Stimulated activated CD8-positive, alpha-beta memory T cell treated with anti-CD3 and anti-CD28 coated beads, Interleukin-15, amount 100 ng/mL, for 1 hour (primary cell): ENCODE data around the gene EVC2.
"Not testable (repeated sequence)": the region's sequence is repeated elsewhere in the genome, so short reads cannot be mapped to it uniquely, and the experiment has no call there.

Source experiments
- DNase-seq: peaks from one replicate; pipeline ENCODE4 v3.0.0-alpha.2; 2020; ENCODE audit warnings: low read depth

The EVC2 gene

DNA sequence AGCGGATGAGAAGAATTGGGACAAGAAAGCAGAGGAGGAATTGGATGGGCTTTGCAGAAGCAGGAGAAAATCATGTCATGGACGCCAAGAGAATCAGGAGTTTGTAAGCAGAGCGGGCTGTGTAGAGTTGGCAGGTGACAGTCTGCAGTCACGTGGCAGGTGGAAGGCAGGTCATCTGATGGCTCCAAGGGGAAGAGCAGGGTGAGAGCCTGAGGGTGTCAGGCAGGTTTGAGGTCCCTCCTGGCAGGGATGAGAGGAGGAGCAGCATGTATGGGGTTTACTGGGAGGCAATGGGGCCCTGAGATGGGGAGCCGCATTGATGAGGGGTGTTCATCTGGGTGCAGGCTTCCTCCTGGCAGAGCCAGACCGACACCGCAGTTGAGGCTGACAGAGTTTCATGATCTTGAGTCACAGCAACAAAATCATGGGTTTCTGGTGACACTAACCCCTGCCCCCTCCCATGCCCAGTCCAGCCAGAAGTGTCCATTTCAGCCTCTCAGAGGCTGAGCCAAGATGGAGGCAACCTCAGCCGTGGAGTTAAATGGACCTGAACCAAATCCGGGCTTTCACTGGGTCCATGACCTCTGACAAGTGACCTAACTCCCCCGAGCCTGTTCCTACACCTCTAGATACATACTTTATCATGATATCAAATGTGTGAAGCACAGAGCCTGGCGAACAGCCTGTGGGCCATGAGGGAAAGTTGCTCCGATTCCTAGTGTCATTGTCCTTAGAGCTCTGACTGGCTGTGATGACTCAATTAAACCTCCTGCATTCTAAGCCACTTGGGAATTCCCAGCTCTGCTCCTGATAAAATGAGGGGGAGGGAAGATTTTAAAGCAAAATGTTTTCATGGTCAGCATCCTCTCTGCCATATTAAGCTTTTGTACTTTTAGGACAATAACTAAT is 38.7 kb upstream of the EVC2 start:
- no peak for DNase-seq

DNA sequence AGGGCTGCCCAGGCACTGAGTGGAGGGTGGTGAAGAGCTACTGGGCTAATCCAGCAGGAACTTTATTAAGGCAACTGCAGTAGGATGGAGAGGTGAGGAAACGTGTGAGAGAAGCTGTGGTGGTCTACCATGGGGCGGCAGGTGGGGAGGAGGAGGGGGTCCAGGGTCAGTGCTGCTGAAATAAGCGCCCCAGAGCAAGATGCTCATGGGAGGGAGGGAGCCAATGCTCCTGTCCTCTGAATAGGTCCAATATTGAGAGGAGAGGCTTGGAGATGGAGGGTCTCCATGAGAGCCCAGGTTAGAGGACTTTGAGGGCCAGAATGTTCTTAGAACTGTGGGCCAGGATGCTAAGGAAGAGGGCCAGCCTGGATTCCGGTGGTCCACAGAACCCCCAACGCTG is 37.9 kb upstream of the EVC2 start:
- no peak for DNase-seq

DNA sequence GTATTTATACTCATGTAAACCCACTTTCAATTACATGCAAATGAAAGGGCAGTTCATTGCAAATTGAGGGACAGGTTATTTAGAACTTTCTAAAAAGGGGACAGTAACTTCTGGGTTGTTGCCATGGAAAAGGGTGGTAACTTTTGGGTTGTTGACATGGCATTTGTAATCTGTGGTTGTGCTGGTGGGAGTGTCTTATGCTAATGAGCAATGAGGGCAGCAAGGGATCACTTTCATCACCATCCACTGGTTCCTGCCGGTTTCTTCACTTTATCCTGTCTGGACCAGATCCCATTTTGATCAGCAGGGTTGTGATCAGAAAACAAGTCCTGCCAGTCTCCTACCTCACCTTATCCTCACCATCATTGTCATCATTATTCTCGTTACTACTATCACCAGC is 34.6 kb upstream of the EVC2 start:
- DNase-seq, result no peak

DNA sequence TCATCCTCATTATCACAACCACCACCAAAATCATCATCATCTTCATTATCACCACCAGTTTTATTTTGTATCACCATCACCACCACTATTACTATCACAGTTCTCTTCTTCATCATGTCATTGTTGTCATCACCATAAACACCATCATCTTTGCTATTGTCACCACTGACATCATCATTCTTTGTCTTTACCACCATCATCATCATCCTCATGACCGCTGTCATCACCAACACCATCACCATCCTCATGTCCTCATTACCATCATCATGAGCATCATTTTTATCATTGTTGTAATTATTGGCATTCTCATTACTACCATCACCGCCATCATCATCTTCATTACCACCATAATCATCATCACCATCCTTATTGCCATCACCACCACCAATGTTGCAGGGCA is 34.0 kb upstream of the EVC2 start:
- DNase-seq, result no peak

DNA sequence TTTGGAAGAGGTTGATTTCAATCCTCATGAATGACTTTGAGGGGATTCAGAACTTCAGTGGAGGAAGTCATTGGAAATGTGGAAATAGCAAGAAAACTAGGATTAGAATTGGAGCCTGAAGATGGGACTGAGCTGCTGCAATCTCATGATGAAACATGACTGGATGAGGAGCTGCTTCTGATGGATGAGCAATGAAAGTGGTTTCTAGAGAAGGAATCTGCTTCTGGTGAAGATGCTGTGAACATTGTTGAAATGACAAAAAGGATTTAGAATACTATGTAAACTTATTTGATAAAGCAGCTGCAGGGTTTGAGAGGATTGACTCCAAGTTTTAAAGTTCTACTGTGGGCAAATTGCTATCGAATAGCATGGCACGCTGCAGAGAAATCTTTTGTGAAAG is 29.7 kb upstream of the EVC2 start:
- no peak for DNase-seq

DNA sequence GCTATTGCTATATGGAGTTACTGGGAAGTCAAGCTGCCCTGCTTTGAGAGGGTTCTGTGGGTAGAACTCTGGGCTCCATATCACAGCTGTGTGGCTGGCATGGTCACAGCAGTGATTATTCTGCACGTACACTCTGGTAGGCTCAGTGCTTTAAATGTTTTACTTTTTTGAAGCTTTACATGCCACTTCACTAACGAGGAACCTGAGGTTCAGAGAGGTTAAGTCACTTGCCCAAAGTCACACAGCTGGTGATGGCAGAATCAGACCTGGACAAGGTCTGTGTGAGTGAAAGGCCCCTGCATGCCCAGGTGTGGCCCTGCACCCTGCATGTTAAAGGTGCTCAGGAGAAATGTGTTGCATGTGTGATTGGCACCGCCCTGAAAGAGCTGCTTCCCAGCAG is 27.1 kb upstream of the EVC2 start:
- DNase-seq, result no peak

DNA sequence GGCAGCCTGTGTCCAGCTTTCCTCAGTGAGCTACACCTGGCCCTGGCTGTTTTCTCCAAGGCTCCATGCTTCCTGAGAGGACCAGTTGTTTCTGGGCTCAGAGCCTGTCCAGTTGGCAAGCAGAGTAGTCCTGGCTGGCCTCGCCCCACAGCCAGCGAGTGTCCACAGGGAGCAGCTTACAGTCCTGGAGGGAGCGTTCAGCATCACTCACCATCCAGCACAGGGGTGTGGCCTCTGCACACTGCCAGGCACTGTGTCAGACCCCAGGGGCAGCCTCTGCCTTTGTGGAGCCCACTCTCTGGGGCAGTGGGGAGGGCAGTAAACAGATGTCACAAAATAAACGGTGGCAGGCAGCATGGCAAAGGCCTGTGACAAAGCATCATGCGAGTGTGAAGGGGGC is 26.5 kb upstream of the EVC2 start:
- DNase-seq, result no peak

DNA sequence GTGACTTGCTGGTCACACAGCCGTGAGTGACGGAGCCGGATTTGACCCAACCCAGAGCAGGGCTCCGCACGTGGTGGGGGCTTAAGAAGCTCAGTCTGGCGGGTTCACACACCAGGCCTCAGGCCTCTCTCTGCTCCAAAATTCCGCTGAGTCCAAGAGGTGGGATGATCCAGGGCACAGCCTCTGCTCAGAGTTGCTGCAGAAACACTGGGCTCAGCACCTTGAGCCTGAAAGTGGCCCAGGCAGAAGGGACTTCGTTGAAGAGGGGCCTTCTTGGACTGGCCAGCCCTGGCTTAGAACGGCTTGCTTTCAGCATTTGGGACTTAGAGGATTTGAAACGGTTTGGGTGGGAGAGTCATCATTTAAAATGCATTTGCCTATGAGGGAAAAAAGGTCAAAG is 23.8 kb upstream of the EVC2 start:
- no peak for DNase-seq

DNA sequence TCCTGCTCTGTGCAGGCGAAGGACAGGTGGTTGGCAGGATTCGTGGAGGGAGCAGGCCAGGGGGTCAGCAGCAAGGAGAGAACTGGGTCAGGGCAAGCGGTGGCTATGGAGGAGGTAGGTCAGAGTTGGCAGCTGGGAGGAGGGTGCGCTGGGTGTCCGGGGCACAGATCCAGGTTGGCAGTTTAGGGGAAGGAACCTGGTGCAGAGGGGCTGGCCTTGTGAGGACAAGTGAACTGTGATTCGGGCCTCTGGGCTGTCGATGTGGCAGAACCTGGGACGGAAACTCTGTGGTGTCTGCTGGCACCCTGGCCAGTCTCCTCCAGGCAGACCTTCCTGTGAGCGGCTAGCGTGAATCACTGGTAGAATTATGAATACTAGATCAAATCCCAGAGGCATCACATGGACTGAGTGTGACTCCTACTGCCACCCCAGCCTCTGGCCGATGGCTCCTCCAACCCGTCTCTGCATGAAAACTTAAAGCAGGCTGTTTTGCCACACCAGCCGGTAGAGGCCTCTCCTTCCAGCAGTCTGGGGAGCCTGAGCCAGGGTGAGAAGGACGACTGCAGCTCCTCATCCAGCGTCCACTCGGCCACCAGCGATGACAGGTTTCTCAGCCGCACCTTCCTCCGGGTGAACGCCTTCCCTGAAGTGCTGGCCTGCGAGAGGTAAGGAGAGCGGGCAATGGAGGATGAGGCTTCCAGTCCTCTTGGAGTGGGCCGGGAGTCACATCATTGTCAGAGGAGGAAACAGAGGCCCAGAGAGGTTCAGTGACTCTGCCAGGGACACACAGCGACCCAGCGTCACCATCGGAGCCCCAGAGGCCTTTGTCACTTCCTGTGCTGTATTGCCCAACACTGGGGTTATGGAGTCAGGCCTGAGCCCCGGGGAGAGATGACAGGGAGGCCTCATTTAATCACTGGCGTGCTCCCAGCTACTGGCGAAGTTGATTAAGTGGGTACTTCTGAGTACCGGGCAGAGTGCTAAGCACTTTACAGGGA is 22.9 kb upstream of the EVC2 start:
- no peak for DNase-seq

DNA sequence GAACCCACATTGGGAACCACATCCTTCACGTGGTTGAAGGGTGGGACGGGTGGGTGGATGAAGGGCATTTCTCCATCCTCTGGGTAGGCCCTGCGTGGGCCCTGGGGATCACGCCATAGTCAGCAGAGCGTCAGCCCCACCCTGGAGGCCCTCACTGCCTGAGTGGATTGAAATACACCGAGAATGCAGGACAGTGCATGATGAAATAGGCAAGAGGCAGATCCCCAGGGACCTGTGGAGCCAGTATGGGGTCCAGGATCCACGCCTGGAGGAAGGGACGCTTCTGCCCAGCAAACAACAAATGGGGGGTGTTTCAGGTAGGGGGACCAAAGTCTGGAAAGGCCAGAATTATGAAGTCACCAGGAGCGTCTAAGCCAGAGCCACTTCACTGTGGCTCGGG is 22.1 kb upstream of the EVC2 start:
- DNase-seq, result no peak

DNA sequence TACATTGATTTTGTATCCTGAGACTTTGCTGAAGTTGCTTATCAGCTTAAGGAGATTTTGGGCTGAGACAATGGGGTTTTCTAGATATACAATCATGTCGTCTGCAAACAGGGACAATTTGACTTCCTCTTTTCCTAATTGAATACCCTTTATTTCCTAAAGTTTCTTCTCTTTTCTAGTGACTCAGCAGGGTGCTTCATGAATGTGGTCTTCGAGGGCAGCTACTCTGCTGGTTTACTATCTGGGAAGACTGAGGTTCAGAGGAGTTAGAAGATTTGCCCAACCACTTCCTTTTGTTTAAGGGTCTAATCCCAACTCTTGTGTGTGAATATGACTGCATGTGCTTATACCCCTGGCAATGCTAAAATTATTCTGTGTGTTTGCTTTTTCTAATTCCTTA is 20.1 kb upstream of the EVC2 start:
- DNase-seq, result not testable (repeated sequence)

DNA sequence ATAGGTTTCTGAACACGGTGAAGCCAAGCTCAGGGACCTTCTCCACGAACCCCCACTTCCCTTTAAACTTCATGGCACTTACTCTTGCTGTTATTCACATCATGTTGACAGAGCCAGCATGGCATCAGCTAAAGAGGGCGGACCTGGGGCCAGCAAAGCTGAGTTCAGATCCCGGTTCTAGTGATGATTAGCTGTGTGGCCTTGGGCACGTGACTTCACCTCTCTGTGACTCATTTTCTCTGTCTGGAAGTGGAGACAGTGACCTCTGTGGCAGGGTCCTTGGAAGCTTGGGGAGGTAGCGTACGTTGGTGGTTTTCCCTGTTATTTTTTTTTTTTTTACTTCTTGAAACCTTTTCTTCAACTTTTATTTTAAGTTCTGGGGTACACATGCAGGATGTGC is 16.0 kb upstream of the EVC2 start:
- DNase-seq, result no peak

DNA sequence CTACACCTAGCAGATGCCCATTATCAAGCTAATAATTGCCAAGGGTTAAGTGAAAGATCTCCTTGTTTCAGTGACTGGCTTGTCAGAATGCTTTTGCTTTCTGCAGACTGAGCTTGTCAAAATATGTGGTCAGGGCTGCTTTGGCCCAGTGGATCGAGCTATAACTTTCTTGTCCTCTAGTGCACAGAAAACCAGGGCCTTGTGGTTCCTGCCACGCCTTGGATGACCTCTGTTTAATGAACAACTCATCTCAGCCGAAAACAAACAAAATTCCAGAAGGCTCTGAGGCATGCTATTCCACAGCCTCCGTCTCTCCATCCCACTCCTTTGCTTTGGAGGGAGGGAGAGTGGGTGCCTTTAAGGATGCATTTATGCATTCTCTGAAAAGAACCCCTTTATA is 14.0 kb upstream of the EVC2 start:
- DNase-seq, result no peak

DNA sequence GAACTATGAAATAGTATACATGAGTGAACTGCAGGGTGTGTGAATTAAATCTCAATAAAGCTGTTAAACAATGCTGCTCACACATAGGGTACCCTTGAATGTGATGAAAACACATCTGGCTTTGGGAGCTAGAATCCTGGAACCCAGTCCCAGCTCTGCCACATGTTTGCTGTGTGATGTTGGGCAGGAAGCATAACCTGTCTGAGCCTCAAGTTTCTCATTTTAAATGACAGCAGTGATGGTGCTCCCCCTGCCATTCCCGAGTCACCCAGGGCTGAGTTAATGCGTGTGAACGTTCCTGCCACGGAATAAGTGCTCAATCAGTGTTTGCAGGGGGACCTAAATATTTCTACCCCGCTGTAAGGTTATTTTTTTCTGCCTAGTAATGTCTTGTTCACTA is 13.6 kb upstream of the EVC2 start:
- no peak for DNase-seq

DNA sequence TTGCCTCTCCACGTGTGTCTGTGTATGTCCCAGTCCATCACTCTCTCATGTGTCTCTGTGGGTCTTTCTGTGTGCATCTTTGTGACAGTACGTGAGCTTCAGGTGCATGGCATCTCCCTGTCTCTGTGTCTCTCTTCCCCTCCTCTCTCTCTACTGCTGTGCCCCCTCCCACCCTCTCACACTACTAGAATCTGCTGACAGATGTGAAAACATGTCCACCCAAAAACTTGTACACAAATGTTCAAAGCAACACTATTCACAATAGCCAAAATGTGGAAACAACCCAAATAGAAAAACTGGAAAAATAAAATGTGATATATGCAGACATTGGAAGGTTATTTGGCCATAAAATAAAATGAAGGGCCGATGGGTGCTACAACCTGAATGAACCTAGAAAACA is 12.6 kb upstream of the EVC2 start:
- DNase-seq, result no peak

DNA sequence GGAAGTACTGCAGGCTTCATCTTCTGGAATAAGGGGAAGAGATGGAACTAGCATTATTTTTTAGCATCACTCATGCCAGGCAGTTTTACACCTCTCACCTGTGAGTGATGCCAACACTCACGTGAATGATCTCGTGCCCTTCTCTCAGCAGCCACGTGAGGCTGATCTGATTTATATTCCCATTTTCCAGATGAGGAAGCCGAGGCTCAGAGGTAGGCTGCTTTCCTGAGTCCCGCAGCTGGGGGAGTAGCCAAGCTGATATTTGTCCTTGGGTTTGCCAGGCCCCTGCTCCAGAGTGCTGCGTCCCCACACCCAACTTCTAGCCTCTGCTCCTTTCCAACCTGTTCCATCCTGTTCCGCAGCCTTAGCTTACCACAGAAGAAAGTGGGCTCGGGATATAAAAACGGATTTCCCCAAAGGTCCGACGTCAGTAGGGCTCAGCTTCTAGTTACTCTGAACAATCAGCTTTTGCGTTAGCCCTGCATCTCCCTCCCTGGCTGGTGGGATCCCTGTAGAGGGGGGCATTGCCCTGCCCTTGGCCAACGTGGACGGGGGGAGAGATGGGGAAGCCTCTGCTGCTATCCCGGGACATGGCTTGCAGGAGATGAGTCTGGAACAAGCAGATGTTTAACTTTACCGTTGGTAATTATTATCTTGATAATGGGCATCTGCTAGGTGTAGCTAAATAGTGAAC is 11.9 kb upstream of the EVC2 start:
- DNase-seq, result no peak

DNA sequence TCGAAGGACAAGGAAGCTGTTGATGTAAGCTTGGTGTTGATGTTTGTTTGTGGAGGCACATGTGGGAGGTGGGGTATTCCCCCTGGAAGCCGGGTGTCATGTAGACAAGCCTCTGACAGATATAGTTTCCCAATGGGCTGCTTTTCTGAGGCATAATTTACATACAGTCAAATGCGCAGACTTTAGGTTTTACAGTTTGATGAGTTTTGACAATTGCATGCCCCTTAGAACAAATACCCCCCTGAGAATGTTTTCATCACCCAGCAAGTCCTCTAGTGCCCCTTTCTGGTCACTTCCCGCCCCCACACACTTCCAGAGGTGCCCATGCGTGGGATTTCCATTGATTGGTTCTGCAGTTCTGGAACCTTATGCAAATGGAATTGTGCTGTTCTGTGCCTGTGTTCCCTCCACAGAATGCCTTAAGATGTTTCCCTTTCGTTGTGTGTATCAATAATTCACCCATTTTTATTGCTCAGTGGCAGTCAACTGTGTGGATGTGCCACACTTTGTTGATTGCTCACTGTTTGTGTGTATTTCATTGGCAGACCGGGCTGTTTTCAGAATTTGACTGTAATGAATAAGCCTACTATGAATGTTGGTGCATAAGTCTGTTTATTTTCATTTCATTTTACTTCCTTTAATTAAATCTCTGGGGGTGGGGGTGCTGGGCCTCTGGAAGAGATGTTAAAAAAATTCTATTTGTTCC is 11.1 kb upstream of the EVC2 start:
- no peak for DNase-seq

DNA sequence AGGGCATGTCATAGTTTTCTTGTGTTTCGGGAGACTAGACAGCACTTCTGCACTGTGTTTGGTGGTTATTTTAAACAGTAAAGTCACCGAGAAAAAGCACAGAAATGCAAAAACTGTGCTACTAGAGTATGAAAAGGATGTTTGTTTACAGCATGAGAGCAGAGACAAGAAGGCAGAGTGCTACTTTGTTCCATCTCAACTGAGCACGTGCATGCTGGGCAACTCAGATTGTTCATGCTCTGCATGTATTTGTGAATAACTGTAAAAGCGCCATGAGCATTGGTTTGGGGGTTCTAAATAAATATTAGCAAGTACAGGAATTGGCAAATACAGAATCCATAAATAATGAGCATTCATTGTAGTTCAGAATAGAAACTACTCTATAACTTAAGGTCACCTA is 10.1 kb upstream of the EVC2 start:
- no peak for DNase-seq

DNA sequence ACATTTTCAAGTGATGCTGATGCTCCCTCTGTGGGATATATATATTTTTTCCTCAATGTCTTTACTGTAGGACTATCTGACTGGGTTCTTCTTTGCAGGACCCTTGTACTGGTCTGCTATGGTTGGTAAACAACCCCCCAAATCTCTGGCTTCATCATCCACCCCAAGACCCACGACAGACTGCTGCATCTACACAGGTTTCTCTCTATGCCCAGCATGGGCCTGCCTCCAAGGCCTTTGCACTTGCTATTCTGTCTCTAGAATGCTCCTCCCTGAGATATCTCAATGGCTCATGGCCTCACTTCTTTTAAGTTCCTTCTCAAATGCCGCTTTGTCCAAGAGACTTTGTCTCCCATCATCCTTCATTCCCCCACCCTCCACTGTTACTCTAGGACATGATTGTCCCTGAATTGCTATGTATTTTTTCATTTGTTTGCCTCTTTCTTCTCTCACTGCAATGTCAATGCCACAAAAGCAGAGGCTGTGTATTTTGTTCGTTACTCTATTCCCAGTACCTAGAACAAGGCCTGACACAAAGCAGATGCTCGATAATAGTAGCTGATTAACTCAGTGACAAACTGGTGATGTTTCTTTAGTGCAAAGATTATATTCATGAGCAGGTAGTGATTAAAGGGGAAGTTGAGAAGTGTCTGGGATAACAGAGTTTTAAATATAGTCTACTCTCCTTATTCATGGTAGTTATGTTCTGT is 9.2 kb upstream of the EVC2 start:
- no peak for DNase-seq

DNA sequence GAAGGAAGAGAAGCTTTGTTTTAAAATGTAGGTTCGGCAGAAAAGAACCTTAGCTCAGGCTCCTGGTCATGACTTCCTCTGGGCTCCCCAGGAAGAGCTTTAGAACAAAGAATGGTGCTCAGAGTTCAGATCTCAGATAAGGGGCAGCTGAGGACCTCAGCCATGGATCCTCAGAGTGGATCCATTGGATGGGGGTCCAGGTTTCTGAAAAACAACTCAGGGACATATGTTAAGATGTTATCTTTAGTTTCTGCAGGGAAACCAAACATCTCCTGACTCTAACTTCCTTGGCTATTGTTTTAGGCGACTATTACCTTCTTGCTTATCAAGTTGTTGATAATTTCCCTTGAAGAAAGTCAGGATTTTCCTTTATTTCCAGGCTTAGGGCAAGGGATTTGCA is 8.0 kb upstream of the EVC2 start:
- no peak for DNase-seq

DNA sequence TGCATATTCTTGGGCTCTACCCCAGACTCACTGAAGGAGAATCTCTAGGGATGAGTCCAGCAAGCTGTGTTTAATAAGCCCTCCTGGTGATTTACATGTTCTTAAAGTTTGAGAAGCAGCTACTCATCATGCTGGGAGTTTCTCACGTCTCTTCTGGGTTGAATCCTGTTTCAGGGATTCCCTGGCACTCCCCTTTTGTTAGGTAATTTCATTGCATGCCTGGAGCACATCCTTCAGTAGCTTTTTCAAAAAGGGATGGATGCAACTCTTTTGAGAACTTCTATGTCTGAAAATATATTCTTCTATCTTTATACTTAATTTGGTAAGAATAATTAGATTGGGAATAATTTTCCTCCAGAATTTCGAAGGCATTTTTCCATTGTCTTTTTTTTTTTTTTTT is 7.0 kb upstream of the EVC2 start:
- no peak for DNase-seq
